DMS153 treated with DMSO at 0.1 percent for 48 hours (cell line): ENCODE results near the gene ACY1.
"Not testable (repeated sequence)": the region's sequence is repeated elsewhere in the genome, so short reads cannot be mapped to it uniquely, and the experiment has no call there.

Source experiments
- DNase-seq: peaks from one replicate; lab custom pipeline; 2025; ENCODE audit not compliant: unreplicated experiment; lab: John Stamatoyannopoulos, UW

Gene ACY1

GRCh38 chr3:52023860-52024764, 40.8 kb downstream of the ACY1 start:
- no peak for DNase-seq

GRCh38 chr3:52024765-52025452, 41.6 kb downstream of the ACY1 start:
- DNase-seq: no peak

GRCh38 chr3:52025453-52025852, 42.1 kb downstream of the ACY1 start:
- no peak for DNase-seq

- no peak for DNase-seq
Observed at GRCh38 chr3:52026041-52026440, 42.7 kb downstream of the ACY1 start.

GRCh38 chr3:52028572-52028971, 45.2 kb downstream of the ACY1 start:
- DNase-seq: no peak

GRCh38 chr3:52029053-52029452, 45.7 kb downstream of the ACY1 start:
- DNase-seq: no peak

GRCh38 chr3:52029535-52029934, 46.2 kb downstream of the ACY1 start:
- DNase-seq: no peak

- no peak for DNase-seq
Observed at GRCh38 chr3:52030714-52031310, 47.5 kb downstream of the ACY1 start.

GRCh38 chr3:52031896-52032295, 48.6 kb downstream of the ACY1 start:
- DNase-seq: no peak

- no peak for DNase-seq
Observed at GRCh38 chr3:52032702-52033408, 49.5 kb downstream of the ACY1 start.

GRCh38 chr3:52033748-52034147, 50.4 kb downstream of the ACY1 start:
- not testable (repeated sequence) for DNase-seq

- no peak for DNase-seq
Observed at GRCh38 chr3:52034212-52034611, 50.9 kb downstream of the ACY1 start.

GRCh38 chr3:52034651-52035050, 51.3 kb downstream of the ACY1 start:
- DNase-seq: no peak

GRCh38 chr3:52036222-52036694, 52.9 kb downstream of the ACY1 start:
- no peak for DNase-seq

GRCh38 chr3:52036829-52037228, 53.5 kb downstream of the ACY1 start:
- no peak for DNase-seq

- no peak for DNase-seq
Observed at GRCh38 chr3:52037291-52037690, 54.0 kb downstream of the ACY1 start.

GRCh38 chr3:52038227-52038626, 54.9 kb downstream of the ACY1 start:
- no peak for DNase-seq
